T-cell (primary cell): Measurements from ENCODE around the gene KCNIP4. TPM values are rescaled to one million over a fixed set of nuclear protein-coding genes. Genes with fewer than 3 reads are reported as not detected.

ENCODE experiments used
- ATAC-seq, 4 experiments: fragments of 200-7000 bp in 3 of 4; fragments of 150-1000 bp in 1 of 4; cut with Tn5 transposase; replicated peaks in 1 of 4; 1 replicate in 3 of 4; 2 replicates in 1 of 4; pipeline ENCODE4 v1.10.0; 2021; ENCODE audit warnings: moderate library complexity in 3 of 4, mild to moderate bottlenecking in 2 of 4, moderate number of reproducible peaks in 1 of 4
- CTCF ChIA-PET, 2 donors: fragments of 300-600 bp; sonication (Branson Sonifier 250); formaldehyde crosslinking; loops; one replicate each; lab custom pipeline; 2022; ENCODE audit warnings: antibody characterized with exemption in 2 of 2; lab: Charles Lee
- POLR2A ChIA-PET, 2 donors: fragments of 300-600 bp; sonication (Branson Sonifier 250); formaldehyde crosslinking; loops; one replicate each; lab custom pipeline; 2022; ENCODE audit warnings: antibody characterized with exemption in 2 of 2; lab: Charles Lee
- DNase-seq, 35 experiments: peaks; one replicate each; pipeline versions ENCODE4 v3.0.0 to v3.0.0-alpha.2; 2013 to 2023
- H3K27ac ChIP-seq: one replicate; pipeline ENCODE4 v1.5.1; 2013; ENCODE audit warnings: low read length
- H3K27me3 ChIP-seq, 2 experiments: replicated peaks in 1 of 2; 1 replicate in 1 of 2; 2 replicates in 1 of 2; pipeline versions ENCODE4 v1.6.1 to v1.7.0; 2013; ENCODE audit warnings: low read length in 1 of 2, mixed read lengths in 1 of 2; ENCODE audit not compliant: control insufficient read depth in 2 of 2, insufficient read depth in 2 of 2; ENCODE audit errors: extremely low read depth in 1 of 2
- H3K36me3 ChIP-seq, 2 donors: 1 replicate in 1 of 2; 2 replicates in 1 of 2; pipeline versions ENCODE4 v1.6.1 to v1.7.0; 2013; ENCODE audit warnings: low read length in 1 of 2; ENCODE audit not compliant: control insufficient read depth in 2 of 2, insufficient read depth in 1 of 2; ENCODE audit errors: extremely low read depth in 1 of 2
- H3K4me1 ChIP-seq, 2 experiments: 1 replicate in 1 of 2; 2 replicates in 1 of 2; pipeline versions ENCODE4 v1.6.1 to v1.7.0; 2013; ENCODE audit warnings: low read length in 2 of 2, mixed read lengths in 1 of 2; ENCODE audit not compliant: insufficient read depth in 2 of 2, control insufficient read depth in 1 of 2; ENCODE audit errors: extremely low read depth in 1 of 2
- H3K4me3 ChIP-seq, 2 donors: 1 replicate in 1 of 2; 2 replicates in 1 of 2; pipeline versions ENCODE4 v1.5.1 to v1.7.0; 2013; ENCODE audit warnings: mild to moderate bottlenecking in 2 of 2, low read length in 1 of 2, moderate library complexity in 1 of 2; ENCODE audit not compliant: control insufficient read depth in 1 of 2; ENCODE audit errors: extremely low read depth in 1 of 2
- H3K9me3 ChIP-seq: 2 replicates; pipeline ENCODE4 v1.7.0; 2013
- H3K27ac Mint-ChIP-seq, 2 donors: one replicate each; pipeline ENCODE4 v1.8.0; 2020 to 2021; ENCODE audit warnings: mild to moderate bottlenecking in 2 of 2, mixed read lengths in 2 of 2
- H3K27me3 Mint-ChIP-seq, 2 donors: one replicate each; pipeline ENCODE4 v1.8.0; 2021 to 2022; ENCODE audit warnings: mixed read lengths in 2 of 2
- H3K36me3 Mint-ChIP-seq: one replicate; pipeline ENCODE4 v1.8.0; 2021; ENCODE audit warnings: mixed read lengths
- H3K4me1 Mint-ChIP-seq, 3 donors: one replicate each; pipeline ENCODE4 v1.8.0; 2020 to 2022; ENCODE audit warnings: mixed read lengths in 3 of 3, mild to moderate bottlenecking in 1 of 3
- H3K4me3 Mint-ChIP-seq, 3 donors: one replicate each; pipeline ENCODE4 v1.8.0; 2020 to 2022; ENCODE audit warnings: mild to moderate bottlenecking in 3 of 3, mixed read lengths in 3 of 3, moderate library complexity in 3 of 3
- H3K9me3 Mint-ChIP-seq, 3 donors: one replicate each; pipeline ENCODE4 v1.8.0; 2020 to 2022; ENCODE audit warnings: mixed read lengths in 3 of 3
- WGBS: methylation state at CpG from one replicate; pipeline ENCODE4 v1.1.5; 2013; ENCODE audit warnings: missing lambda C conversion rate; ENCODE audit not compliant: insufficient coverage; 5-methylcytosine and 5-hydroxymethylcytosine counted together
- total RNA-seq, 35 experiments: library from RNA in 6 of 35; stranded (reverse) in 6 of 35; fragments of 120-200 nt in 1 of 35; gene quantifications; one replicate each; pipeline versions ENCODE4 v1.2.1 to v1.2.4 and lab custom pipeline; 2013 to 2026

KCNIP4 gene
- total RNA-seq, 5 donors from 2014 or later (not counting 1 experiment from before 2014, with no cell fraction given) = not detected

DNA sequence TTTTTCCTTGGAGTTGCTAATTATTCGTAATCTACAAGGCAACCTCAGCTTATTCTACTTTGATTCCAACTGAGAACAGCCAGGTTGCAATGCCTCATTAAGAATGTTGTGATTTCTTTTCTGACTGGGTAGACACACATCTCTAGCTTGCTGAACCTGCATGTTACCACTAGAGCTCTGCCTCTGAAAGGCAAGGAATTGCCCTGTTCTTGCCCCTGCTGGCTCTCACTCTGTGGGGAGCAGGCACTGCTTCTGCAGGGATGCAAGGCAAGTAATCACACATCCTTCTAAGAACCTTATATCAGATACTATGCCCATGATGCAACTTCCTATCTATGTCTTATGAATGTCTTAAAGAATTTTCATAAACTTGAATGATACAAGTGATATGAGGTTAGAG lies 745.2 kb downstream of the KCNIP4 start:
- no peaks in the 10 kb centered on the region for H3K27me3 ChIP-seq
- Mint-ChIP-seq H3K27ac (no peak overlapping the region), H3K36me3 (no peaks in the 10 kb centered on the region), H3K9me3 (peaks cover 0 to 13% (median 12%) of the 10 kb centered on the region in 3 donors), H3K27me3 (no peaks in the 10 kb centered on the region), H3K4me3 (no peak overlapping the region), H3K4me1 (no peaks in the 10 kb centered on the region)
- no CpG with 5 or more reads among the region's 1 CpG for WGBS
- ChIA-PET POLR2A (no interaction called here), CTCF (no interaction called here)
- no peak for ATAC-seq
- H3K9me3 ChIP-seq = no peaks in the 10 kb centered on the region
- H3K27ac ChIP-seq = no peak overlapping the region
- no peak for DNase-seq
- H3K4me1 ChIP-seq = no peaks in the 10 kb centered on the region
- no peak overlapping the region for H3K4me3 ChIP-seq
- H3K36me3 ChIP-seq = no peaks in the 10 kb centered on the region

- Histone ChIP-seq H3K9me3 (no peaks in the 10 kb centered on the region), H3K4me3 (no peak overlapping the region), H3K27me3 (no peaks in the 10 kb centered on the region), H3K36me3 (no peaks in the 10 kb centered on the region), H3K27ac (no peak overlapping the region), H3K4me1 (no peaks in the 10 kb centered on the region)
- H3K36me3 Mint-ChIP-seq = no peaks in the 10 kb centered on the region
- no peak overlapping the region for H3K4me3 Mint-ChIP-seq
- ATAC-seq (no peak), DNase-seq (no peak)
- POLR2A ChIA-PET = no interaction called here
- no peaks in the 10 kb centered on the region for H3K4me1 Mint-ChIP-seq
- H3K27me3 Mint-ChIP-seq = no peaks in the 10 kb centered on the region
- WGBS = 82% methylated on average over 2 of the region's 3 CpGs
- peaks cover 0 to 12% (median 9%) of the 10 kb centered on the region in 3 donors for H3K9me3 Mint-ChIP-seq
- H3K27ac Mint-ChIP-seq = no peak overlapping the region
- CTCF ChIA-PET = no interaction called here
These were observed 745.6 kb downstream of the KCNIP4 start for GRCh38 chr4:21202959-21203358.

DNA sequence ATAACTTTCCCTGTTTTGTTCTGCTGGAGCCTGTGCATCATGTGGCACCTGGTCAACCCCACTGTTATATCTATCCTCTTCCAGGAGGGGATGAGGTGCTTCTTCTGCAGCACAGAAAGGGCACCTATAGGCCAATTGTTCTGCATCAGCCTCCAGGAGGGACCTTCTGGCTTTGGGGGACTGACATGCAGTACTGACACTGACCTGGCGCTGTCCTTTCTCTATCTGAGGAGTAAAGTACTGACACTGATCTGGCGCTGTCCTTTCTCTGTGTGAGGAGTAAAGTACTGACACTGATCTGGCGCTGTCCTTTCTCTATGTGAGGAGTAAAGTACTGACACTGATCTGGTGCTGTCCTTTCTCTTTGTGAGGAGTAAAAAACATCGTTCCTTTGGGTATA lies 749.9 kb downstream of the KCNIP4 start:
- H3K4me3 ChIP-seq = no peak overlapping the region
- H3K4me1 ChIP-seq = no peaks in the 10 kb centered on the region
- H3K9me3 Mint-ChIP-seq = peaks cover 3 to 21% (median 18%) of the 10 kb centered on the region in 3 donors
- H3K27ac ChIP-seq = no peak overlapping the region
- no peaks in the 10 kb centered on the region for H3K36me3 Mint-ChIP-seq
- WGBS = 85% methylated on average over 2 of the region's 4 CpGs
- H3K4me3 Mint-ChIP-seq = no peak overlapping the region
- no peaks in the 10 kb centered on the region for H3K27me3 ChIP-seq
- ChIA-PET POLR2A (no interaction called here), CTCF (no interaction called here)
- ATAC-seq = no peak
- no peak overlapping the region for H3K27ac Mint-ChIP-seq
- no peaks in the 10 kb centered on the region for H3K36me3 ChIP-seq
- H3K9me3 ChIP-seq = no peaks in the 10 kb centered on the region
- no peaks in the 10 kb centered on the region for H3K4me1 Mint-ChIP-seq
- no peaks in the 10 kb centered on the region for H3K27me3 Mint-ChIP-seq
- no peak for DNase-seq

GRCh38 chr4:21195682-21196081 lies 752.9 kb downstream of the KCNIP4 start:
- Histone ChIP-seq H3K4me3 (no peak overlapping the region), H3K4me1 (no peaks in the 10 kb centered on the region), H3K27me3 (no peaks in the 10 kb centered on the region), H3K9me3 (no peaks in the 10 kb centered on the region), H3K36me3 (no peaks in the 10 kb centered on the region), H3K27ac (no peak overlapping the region)
- CTCF ChIA-PET = no interaction called here
- Mint-ChIP-seq H3K27ac (no peak overlapping the region), H3K9me3 (peaks cover 3 to 21% (median 6%) of the 10 kb centered on the region in 3 donors), H3K4me1 (no peaks in the 10 kb centered on the region), H3K27me3 (no peaks in the 10 kb centered on the region), H3K4me3 (no peak overlapping the region), H3K36me3 (no peaks in the 10 kb centered on the region)
- ATAC-seq (no peak), DNase-seq (no peak)
- WGBS = 85% methylated on average over 4 of the region's 6 CpGs
- POLR2A ChIA-PET = no interaction called here

DNA sequence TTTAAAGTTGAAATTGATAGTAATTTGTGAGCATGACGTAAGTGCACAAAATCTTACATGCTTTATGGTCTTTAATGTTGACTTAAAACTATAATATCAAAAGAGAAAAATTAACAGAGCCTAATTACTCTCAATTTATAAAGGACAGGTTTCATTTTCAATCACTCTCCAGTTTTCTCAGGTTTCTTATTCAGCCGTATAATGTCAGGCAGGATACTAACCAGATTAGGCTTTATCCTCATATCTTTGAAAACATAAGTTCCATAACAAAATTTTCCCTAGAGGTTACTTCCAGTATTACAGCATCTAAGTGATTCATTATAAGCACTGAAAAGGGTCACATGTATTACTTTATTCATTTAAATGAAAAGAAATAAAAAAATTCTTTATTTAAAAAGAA lies 756.2 kb downstream of the KCNIP4 start:
- peaks cover 3 to 19% (median 6%) of the 10 kb centered on the region in 3 donors for H3K9me3 Mint-ChIP-seq
- Histone ChIP-seq H3K4me1 (no peaks in the 10 kb centered on the region), H3K27me3 (no peaks in the 10 kb centered on the region), H3K9me3 (no peaks in the 10 kb centered on the region), H3K36me3 (no peaks in the 10 kb centered on the region), H3K27ac (no peak overlapping the region), H3K4me3 (no peak overlapping the region)
- H3K27ac Mint-ChIP-seq = no peak overlapping the region
- H3K36me3 Mint-ChIP-seq = no peaks in the 10 kb centered on the region
- DNase-seq (no peak), ATAC-seq (no peak)
- no CpG with 5 or more reads among the region's 2 CpGs for WGBS
- CTCF ChIA-PET = interaction anchor here in 1 of 2 donors (0.7 kb wide), 1 partner anchor 1213 kb away, joined by 3 read pairs; no protein-coding TSS in a partner anchor
- H3K4me1 Mint-ChIP-seq = no peaks in the 10 kb centered on the region
- no peaks in the 10 kb centered on the region for H3K27me3 Mint-ChIP-seq
- no peak overlapping the region for H3K4me3 Mint-ChIP-seq
- POLR2A ChIA-PET = no interaction called here

DNA sequence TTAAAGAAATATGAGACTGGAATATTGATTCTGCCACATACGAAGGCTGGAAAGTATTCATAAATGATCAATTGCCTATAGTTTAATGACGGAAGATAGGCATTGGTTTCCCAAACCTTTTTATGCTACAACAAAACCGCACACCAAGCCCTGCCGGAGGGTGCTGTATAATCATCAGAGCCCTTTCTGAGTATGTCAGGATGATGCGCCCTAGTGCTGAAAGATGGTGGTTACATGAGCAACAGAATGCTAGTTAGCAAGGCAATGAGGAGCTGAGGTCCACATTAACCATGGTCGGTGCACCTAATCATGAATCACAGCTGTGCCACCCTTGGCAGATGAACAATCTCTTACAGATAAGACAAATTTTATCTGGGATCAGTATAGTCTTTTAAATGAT lies 757.3 kb downstream of the KCNIP4 start:
- no peaks in the 10 kb centered on the region for H3K9me3 ChIP-seq
- ATAC-seq (no peak), DNase-seq (no peak)
- Mint-ChIP-seq H3K4me3 (no peak overlapping the region), H3K4me1 (no peaks in the 10 kb centered on the region), H3K27me3 (no peaks in the 10 kb centered on the region), H3K36me3 (no peaks in the 10 kb centered on the region), H3K27ac (no peak overlapping the region), H3K9me3 (peaks cover 3 to 19% (median 6%) of the 10 kb centered on the region in 3 donors)
- ChIA-PET POLR2A (no interaction called here), CTCF (no interaction called here)
- WGBS = 89% methylated on average over 1 of the region's 6 CpGs
- H3K4me3 ChIP-seq = no peak overlapping the region
- H3K27ac ChIP-seq = no peak overlapping the region
- no peaks in the 10 kb centered on the region for H3K4me1 ChIP-seq
- no peaks in the 10 kb centered on the region for H3K27me3 ChIP-seq
- no peaks in the 10 kb centered on the region for H3K36me3 ChIP-seq

GRCh38 chr4:21184788-21185187 lies 763.8 kb downstream of the KCNIP4 start:
- H3K4me3 Mint-ChIP-seq = no peak overlapping the region
- H3K27ac ChIP-seq = no peak overlapping the region
- H3K4me1 ChIP-seq = no peaks in the 10 kb centered on the region
- peaks cover 0 to 11% (median 10%) of the 10 kb centered on the region in 3 donors for H3K9me3 Mint-ChIP-seq
- POLR2A ChIA-PET = no interaction called here
- H3K27ac Mint-ChIP-seq = no peak overlapping the region
- no peaks in the 10 kb centered on the region for H3K27me3 ChIP-seq
- ATAC-seq = no peak
- H3K4me1 Mint-ChIP-seq = no peaks in the 10 kb centered on the region
- CTCF ChIA-PET = no interaction called here
- no peaks in the 10 kb centered on the region for H3K9me3 ChIP-seq
- no peak for DNase-seq
- no peak overlapping the region for H3K4me3 ChIP-seq
- no peaks in the 10 kb centered on the region for H3K27me3 Mint-ChIP-seq
- no peaks in the 10 kb centered on the region for H3K36me3 Mint-ChIP-seq
- WGBS = no CpG with 5 or more reads among the region's 2 CpGs
- no peaks in the 10 kb centered on the region for H3K36me3 ChIP-seq
